HG03108 (cell line): ENCODE data around the gene EPG5.
"Not testable (repeated sequence)": the region's sequence is repeated elsewhere in the genome, so short reads cannot be mapped to it uniquely, and the experiment has no call there.

Experiments used
- ATAC-seq: cut with Tn5 transposase; IDR thresholded peaks from one replicate; pipeline ENCODE4 v1.9.1; 2021; ENCODE audit warnings: moderate library complexity; ENCODE audit not compliant: unreplicated experiment

EPG5 gene

GRCh38 chr18:45980229-45980628, 13.1 kb upstream of the EPG5 start:
- ATAC-seq, result no peak

DNA sequence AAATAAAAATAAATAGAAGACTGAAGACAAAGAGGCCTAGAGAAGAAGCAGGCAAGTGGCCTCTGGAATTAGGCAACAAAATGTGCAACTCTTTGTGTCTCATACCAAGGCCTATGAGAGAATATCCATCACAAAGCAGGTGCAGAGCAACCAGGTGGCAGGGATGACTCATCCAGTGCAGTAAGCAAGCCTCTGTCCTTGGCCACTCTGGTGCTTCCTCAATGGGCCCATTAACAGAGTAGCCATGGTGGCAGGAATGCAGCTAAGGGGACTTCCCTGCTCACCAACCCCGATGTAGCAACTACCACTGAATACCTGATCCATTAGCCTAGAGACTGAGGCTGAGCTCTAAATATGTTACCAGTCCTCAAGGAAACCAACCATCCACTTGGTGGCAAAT, 11.0 kb upstream of the EPG5 start:
- no peak for ATAC-seq

DNA sequence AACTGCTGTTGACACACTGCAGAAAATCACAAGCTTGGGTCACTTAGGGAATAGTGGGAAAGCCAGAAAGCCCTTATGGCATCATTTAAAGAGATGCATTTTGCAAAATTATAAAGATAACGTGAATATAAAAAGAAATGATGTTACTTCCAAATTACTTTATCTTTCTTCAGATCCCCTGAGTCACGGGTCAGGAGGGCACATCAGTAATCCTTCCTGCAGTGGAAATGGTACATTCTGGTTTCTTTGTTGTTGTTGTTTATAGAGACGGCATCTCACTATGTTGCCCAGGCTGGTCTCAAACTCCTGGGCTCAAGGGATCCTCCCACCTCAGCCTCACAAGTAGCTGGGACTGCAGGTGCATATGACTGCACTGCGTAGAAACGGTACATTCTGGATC, 9.8 kb upstream of the EPG5 start:
- no peak for ATAC-seq

GRCh38 chr18:45976566-45976965, 9.4 kb upstream of the EPG5 start:
- ATAC-seq, result no peak

GRCh38 chr18:45974088-45974536, 7.0 kb upstream of the EPG5 start:
- ATAC-seq, result no peak

DNA sequence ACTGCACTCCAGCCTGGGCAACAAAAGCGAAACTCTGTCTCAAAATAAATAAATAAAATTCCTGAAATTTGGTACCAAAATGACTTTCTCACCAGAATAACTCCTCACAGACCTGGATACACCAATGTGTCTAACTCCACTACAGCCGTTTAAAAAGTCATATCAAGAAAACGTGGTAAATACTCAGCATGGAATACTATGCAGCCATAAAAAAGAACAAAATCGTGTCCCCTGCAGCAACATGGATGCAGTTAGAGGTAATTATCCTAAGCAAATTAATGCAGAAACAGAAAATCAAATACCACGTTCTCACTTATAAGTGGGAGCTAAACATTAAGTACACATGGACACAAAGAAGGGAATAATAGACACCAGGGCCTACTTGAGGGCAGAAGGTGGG, 2.2 kb downstream of the EPG5 start:
- ATAC-seq, result not testable (repeated sequence)

GRCh38 chr18:45962866-45963265, 4.3 kb downstream of the EPG5 start:
- ATAC-seq, result no peak

DNA sequence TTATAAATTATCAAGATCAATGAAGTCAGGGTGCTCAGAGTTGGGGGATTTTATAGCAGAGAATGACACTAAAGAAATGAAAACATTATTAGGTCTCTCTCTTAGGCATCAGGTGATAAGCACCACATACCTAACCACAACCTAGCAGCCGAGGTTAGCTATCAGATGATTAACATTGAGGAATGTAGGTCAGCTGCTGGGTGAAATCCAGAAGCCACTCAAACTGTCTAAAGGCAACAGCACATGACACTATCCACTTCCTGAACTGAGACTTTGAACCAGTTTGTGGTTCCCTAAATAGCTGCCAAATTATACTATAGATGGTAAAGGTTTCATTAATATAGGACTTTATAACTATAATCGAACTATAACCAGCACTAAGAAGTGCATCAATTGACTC, 4.7 kb downstream of the EPG5 start:
- ATAC-seq, result no peak

DNA sequence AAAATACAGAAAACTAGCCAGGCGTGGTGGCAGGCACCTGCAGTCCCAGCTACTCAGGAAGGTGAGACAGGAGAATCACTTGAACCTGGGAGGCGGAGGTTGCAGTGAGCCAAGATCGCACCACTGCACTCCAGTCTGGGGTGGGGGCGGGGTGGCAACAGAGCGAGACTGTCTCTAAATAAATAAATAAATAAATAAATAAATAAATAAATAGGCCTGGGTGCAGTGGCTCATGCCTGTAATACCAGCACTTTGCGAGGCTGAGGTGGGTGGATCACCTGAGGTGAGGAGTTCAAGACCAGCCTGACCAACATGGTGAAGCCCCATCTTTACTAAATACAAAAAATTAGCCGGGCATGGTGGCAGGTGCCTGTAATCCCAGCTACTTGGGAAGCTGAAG, 7.6 kb downstream of the EPG5 start:
- ATAC-seq, result not testable (repeated sequence)

DNA sequence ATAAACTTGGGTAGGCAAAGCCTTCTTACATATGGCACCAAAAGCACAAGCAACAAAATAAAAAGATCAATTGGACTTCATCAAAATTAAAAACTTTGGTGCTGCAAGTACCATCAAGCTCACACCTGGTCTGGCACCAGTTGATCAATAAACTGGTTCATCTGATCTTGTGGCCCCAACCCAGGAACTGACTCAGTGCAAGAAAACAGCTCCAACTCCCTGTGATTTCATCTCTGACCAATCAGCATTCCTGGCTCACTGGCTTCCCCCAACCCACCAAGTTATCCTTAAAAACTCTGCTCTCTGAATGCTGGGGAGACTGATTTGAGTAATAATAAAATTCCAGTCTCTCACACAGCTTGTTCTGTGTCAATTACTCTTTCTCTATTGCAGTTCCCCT, 8.4 kb downstream of the EPG5 start:
- no peak for ATAC-seq

DNA sequence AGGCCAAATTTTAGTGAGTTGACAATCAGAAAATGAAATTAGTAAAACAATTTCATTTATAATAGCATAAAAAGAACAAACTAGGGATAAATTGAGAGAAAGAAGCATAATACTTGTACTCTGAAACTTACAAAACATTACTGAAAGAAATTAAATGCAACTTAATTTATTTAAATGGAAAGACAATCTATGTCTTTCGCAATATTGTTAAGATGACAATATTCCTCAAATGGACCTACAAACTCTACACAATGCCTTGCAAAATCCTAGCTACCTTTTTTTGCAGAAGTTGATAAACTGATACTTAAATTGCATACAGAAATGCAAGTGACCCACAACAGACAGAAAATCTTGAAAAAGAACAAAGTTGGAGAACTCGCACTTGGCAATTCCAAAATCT, 9.1 kb downstream of the EPG5 start:
- ATAC-seq, result no peak

- ATAC-seq, result no peak
Measured at GRCh38 chr18:45957100-45957499, 10.0 kb downstream of the EPG5 start.

DNA sequence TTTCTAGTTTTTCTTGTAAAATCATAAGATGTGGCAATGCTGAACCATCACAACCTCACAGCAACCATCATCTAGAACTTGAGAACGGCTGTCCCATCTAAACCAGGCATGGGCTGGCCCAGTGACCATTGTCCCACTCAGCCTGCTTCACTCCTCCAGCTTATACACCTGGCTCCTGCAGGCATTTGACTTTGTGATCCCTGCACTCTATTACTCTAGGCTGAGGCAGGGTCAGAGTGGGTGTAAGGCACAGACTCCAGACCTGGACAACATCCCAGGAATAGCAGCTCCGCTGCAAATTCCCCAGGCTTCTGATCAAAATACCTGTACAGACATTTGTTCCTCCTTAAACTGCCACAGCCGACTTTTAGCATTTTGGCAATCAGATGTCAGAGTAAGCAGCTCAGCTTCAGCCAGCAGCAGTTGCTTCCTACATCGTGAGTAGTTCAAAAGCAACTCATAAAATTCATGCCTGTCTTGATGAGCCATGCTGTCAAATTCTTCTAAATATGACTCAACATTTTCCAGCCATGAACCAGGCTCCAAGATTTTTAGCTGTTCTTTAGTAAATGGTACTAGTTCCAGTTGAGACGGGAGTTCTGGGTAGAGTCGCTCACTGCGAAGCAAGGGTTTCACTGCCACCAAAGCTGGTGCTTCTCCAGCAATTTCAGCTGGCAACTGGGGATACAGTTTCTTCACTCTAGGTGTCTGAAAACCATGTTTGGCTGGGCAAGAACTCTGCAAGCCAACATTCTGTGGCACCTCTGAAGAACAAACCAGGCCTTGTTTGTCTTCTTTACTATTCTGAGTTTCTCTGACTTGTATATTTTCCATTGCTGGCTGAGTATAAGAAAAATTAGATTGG, 12.8 kb downstream of the EPG5 start:
- ATAC-seq, result no peak

GRCh38 chr18:45951016-45951714, 16.0 kb downstream of the EPG5 start:
- ATAC-seq, result no peak

DNA sequence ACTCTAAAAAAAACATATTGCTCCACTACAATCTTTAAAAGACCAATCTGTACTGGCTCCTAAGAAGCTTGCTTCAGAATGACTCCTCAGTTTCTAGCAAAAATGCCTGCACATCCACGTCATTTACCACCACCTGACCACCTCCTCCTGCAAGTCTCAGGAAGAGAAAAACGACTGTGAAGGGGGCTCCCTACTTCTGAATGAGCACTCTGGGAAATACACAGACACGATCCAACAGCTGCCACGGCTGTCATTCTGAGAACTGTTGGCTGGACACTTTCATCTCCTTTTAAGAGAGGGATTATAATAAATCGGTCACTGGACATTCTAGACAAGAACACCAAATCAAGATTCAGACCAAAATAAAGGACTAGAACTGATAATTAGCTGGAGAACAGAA, 21.5 kb downstream of the EPG5 start:
- ATAC-seq, result no peak

DNA sequence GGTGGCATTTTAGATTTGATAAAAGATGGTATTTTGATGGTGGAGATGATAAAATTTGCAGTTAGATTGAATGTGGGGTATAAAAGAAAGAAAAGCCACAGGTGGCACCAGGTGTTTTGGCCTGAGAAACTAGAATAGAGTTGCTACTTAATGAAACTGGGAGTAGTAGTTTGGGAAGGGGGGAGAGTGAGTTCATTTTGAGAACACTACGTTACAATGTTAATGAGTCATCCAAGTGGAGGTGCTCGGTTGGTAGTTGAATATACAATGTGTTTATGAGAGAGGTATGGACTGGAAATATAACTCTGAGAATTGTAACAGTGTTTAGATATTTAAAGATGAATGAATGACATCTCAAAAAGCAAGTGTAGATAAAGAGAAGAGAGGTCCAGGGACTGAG, 26.4 kb downstream of the EPG5 start:
- no peak for ATAC-seq

- ATAC-seq, result no peak
Measured at GRCh38 chr18:45939236-45939635, 27.9 kb downstream of the EPG5 start.

GRCh38 chr18:45938488-45938935, 28.6 kb downstream of the EPG5 start:
- ATAC-seq, result no peak

DNA sequence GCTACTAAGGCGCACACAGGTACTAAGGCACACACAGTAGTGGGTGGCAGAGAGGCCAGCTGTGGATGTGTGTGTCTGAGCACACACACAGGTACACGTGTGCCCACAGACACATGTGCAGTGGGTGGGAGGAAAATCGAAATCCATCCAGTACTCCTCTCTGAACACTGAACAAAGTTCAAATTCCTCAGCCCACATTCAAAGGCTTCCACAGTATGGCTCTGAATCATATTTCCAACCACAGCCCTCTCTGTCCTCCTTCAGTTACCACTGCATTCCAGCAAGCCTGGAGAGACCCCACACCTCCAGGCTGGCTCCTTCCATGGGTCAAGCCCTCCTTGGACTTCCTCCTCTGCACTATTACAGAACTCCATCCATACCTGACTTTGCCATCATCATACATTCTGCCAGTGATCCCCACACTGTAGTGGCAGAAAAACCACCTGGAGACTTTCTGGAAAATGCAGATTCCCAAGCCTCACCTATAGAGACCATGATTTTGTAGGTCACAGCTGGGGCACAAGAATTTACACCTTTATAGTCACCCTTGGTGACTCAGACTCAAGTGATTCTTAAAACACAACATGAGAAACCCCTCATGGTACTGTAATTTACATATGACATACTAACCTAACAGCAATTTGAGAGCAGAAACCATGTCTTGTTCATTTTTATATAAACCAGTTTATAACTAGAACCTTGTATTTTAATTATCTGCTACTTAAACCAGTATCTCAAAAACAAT, 31.4 kb downstream of the EPG5 start:
- ATAC-seq, result no peak

DNA sequence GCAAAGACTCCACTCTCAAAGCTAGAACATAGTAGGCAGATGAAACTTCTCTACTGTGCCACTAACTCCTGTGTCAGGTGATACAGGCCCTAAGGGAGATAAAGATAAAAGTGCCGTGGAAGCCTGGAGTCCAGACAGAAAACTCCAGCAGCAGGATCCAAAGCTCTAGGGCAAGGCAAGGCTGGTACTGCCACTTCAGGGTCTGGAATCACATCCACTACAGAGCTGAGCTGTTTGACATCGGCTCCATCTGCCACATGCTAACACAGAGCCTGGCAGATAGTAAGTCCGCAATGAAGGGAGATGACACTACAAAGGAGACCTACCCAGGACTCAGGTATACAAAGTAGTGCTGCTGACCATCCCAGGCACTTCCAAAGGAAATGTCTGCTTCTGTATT, 34.4 kb downstream of the EPG5 start:
- no peak for ATAC-seq

DNA sequence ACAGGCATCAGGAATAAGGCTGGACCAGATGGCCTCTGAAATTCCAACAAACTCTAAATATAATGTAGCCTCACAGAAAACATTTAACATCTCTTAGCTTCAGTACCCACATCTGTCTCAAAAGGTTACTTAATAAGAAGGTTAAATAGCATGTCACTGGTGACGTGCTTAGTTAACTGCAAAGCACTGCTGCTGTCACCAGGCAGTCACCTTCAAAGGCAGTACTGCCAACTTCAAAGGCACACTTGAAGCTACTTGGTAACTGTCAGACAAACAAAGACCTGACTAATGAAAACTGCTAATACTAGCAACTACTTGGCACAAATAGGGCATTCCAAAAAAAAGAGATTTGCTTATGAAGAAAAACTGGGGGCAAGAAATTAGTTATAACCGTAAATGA, 36.2 kb downstream of the EPG5 start:
- ATAC-seq, result no peak

- no peak for ATAC-seq
Measured at GRCh38 chr18:45926691-45927090, 40.4 kb downstream of the EPG5 start.
